Adrenal gland (tissue), 12 donors: Measurements from ENCODE around the gene C19orf38. TPM values are rescaled to one million over a fixed set of nuclear protein-coding genes. Genes with fewer than 3 reads are reported as not detected.

Experiments
- DNase-seq, 7 donors: peaks; one replicate each; pipeline ENCODE4 v3.0.0-alpha.2; 2019 to 2020
- H3K27ac ChIP-seq, 5 donors: fragments of 200-600 bp; sonication (generic) in 4 of 5; 1 replicate in 3 of 5; 2 replicates in 2 of 5; pipeline versions ENCODE4 v1.5.1 to v1.8.0; 2016 to 2020; ENCODE audit warnings: mild to moderate bottlenecking in 1 of 5
- H3K27me3 ChIP-seq: fragments of 200-600 bp; 2 replicates; pipeline ENCODE4 v1.8.0; 2021
- H3K36me3 ChIP-seq, 2 donors: fragments of 200-600 bp; replicated peaks in 1 of 2; 1 replicate in 1 of 2; 2 replicates in 1 of 2; pipeline versions ENCODE4 v1.5.1 to v1.8.0; 2018 to 2022
- H3K4me1 ChIP-seq, 2 donors: fragments of 200-600 bp; replicated peaks in 1 of 2; 1 replicate in 1 of 2; 2 replicates in 1 of 2; pipeline versions ENCODE4 v1.5.1 to v1.8.0; 2018 to 2021
- H3K4me3 ChIP-seq, 4 donors: fragments of 200-600 bp; sonication (generic) in 3 of 4; one replicate each; pipeline ENCODE4 v1.5.1; 2016 to 2018
- H3K9me3 ChIP-seq, 3 donors: fragments of 200-600 bp; sonication (generic) in 1 of 3; replicated peaks in 1 of 3; 1 replicate in 2 of 3; 2 replicates in 1 of 3; pipeline versions ENCODE4 v1.5.1 to v1.8.0; 2016 to 2021
- POLR2A ChIP-seq, 2 donors: fragments of 450-650 bp; IDR thresholded peaks; one replicate each; pipeline ENCODE4 v1.6.1; 2017; ENCODE audit warnings: antibody characterized with exemption in 2 of 2, mild to moderate bottlenecking in 2 of 2, moderate library complexity in 1 of 2
- WGBS, 4 donors: extraction: QIAGEN DNeasy Blood & Tissue Kit in 2 of 4; methylation state at CpG; one replicate each; pipeline versions ENCODE4 v1.1.5 to v1.1.7; 2013 to 2017; 5-methylcytosine and 5-hydroxymethylcytosine counted together
- intact Hi-C, 2 donors: fragments of 100-400 bp; cut with DNase I; formaldehyde crosslinking; loops; one replicate each; pipeline versions ENCODE4 v1.14.1 to v1.15.0; 2022 to 2023
- polyA plus RNA-seq, 3 donors: library from polyadenylated mRNA; stranded (reverse); fragments of 200-250 nt in 2 of 3; fragments of 350-450 nt in 1 of 3; fragmentation: Illumina TruSeq in 1 of 3; extraction: RNeasy Lipid Tissue Mini Kit (QIAGEN cat#74804) in 1 of 3; gene quantifications; one replicate each; pipeline ENCODE4 v1.2.3, GENCODE V29; 2013 to 2014
- total RNA-seq, 9 donors: library from RNA; depleted of rRNA in 4 of 9; stranded (reverse); fragments of >200 nt in 4 of 9; fragments of 120-200 nt in 1 of 9; fragmentation: NEBNext Ultra II Directional in 1 of 9; extraction: Animal tissue kit (Norgen Biotek cat#: 25700) in 1 of 9; gene quantifications; one replicate each; pipeline versions ENCODE4 v1.1.0 to v1.2.4, GENCODE V29; 2013 to 2023
- TF ChIP-seq, protein P1 (sequence below), 6 experiments: fragments of 450-650 bp in 4 of 6; fragments of 200-600 bp in 2 of 6; sonication (generic) in 1 of 6; IDR thresholded peaks; 1 replicate in 5 of 6; 2 replicates in 1 of 6; pipeline versions ENCODE4 v1.5.1 to v1.8.0; 2016 to 2021; ENCODE audit warnings: antibody characterized with exemption in 6 of 6, mild to moderate bottlenecking in 2 of 6, moderate library complexity in 1 of 6
- donor health status: healthy with polysubstance abuse.
- donor health status: Bipolar disorder and iron deficiency.
- donor health status: DM: yes; HTN: yes; CAD: no.
- donor health status: DM: no; HTN: no; CAD: no.
- donor health status: DM: no; HTN: no; CAD: no.
- donor health status: DM: yes; HTN: yes; CAD: no.

Gene C19orf38
- total and polyA plus RNA-seq, 12 donors, result 0.30 to 5.6 (median 1.9) TPM

DNA sequence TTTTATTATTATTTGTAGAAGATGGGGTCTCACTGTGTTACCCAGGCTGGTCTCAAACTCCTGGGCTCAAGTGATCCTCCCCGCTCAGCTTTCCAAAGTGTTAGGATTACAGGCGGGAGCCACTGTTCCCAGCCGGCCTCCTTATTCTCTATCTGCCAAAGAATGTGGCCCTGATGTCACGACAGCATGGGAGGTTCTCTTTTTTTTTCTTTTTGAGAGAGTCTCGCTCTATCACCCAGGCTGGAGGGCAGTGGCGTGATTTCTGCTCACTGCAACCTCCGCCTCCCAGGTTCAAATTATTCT is 46.6 kb downstream of the C19orf38 start:
- intact Hi-C loops, result loop anchor here in 1 of 2 donors (5.0 kb wide), 1 partner anchor 107 kb away; no protein-coding TSS in a partner anchor
- no peak for TF ChIP-seq POLR2A (IDR thresholded peaks at IDR 0.05)
- TF ChIP-seq, protein P1, sequence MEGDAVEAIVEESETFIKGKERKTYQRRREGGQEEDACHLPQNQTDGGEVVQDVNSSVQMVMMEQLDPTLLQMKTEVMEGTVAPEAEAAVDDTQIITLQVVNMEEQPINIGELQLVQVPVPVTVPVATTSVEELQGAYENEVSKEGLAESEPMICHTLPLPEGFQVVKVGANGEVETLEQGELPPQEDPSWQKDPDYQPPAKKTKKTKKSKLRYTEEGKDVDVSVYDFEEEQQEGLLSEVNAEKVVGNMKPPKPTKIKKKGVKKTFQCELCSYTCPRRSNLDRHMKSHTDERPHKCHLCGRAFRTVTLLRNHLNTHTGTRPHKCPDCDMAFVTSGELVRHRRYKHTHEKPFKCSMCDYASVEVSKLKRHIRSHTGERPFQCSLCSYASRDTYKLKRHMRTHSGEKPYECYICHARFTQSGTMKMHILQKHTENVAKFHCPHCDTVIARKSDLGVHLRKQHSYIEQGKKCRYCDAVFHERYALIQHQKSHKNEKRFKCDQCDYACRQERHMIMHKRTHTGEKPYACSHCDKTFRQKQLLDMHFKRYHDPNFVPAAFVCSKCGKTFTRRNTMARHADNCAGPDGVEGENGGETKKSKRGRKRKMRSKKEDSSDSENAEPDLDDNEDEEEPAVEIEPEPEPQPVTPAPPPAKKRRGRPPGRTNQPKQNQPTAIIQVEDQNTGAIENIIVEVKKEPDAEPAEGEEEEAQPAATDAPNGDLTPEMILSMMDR (IDR thresholded peaks at IDR 0.05), result no peak
- no peaks in the 10 kb centered on the region for H3K27me3 ChIP-seq
- H3K4me1 ChIP-seq, result peaks cover 11 to 25% of the 10 kb centered on the region in 2 donors
- H3K27ac ChIP-seq, result no peak overlapping the region
- 89 to 92% (median 90%) methylated on average over 7 of the region's 7 CpGs for WGBS, 4 donors
- no peak overlapping the region for H3K4me3 ChIP-seq
- no peak for DNase-seq
- H3K9me3 ChIP-seq, result no peaks in the 10 kb centered on the region
- H3K36me3 ChIP-seq, result no peaks in the 10 kb centered on the region

DNA sequence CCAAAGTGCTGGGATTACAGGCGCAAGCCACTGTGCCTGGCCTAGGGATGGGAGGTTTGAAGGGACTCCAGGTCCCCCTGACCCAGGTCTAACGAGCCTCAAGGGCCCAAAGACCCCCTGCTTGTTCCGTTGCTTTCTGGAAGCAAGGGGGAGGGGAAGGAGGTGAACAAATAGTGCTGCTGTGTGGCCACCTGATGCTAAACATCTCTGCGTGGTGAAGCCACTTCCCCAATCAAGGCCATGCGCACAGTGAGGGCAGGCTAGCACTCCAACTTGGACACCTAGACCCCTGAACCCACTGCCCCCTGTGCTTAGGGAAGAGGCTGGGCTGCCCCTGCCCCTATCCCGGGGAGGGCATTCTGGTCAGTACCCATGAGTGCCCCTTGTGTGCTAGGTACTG is 47.1 kb downstream of the C19orf38 start:
- Histone ChIP-seq H3K36me3 (no peaks in the 10 kb centered on the region), H3K27me3 (no peaks in the 10 kb centered on the region), H3K4me3 (no peak overlapping the region), H3K27ac (no peak overlapping the region), H3K4me1 (peaks cover 11 to 25% of the 10 kb centered on the region in 2 donors), H3K9me3 (no peaks in the 10 kb centered on the region)
- intact Hi-C loops, result no loop called here
- no peak for DNase-seq
- TF ChIP-seq, protein P1 (IDR thresholded peaks at IDR 0.05), result no peak
- no peak for TF ChIP-seq POLR2A (IDR thresholded peaks at IDR 0.05)
- 80 to 100% (median 80%) methylated on average over 1 to 6 of the region's 6 CpGs; no CpG with 5 or more reads in 1 of the 4 donors for WGBS, 4 donors

DNA sequence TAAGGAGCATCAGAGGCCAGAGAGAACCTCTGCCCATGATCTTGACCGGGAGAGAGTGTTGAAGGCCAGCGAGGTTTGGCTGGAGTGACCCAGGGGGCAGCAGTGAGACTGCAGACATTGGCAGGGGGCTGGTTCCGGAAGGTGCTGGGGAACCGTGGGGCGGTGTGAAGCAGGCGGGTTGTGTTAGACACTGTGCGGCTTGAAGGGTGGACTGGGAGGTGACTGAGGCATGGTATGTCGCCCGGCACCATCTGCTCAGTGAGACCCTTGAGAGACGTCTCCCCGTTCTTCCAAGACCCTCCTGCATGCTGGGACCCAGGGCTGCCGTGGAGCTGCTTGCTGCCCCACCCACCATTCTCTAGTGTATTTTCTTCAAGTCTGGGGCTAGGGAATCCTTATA is 47.7 kb downstream of the C19orf38 start:
- Histone ChIP-seq H3K27me3 (no peaks in the 10 kb centered on the region), H3K9me3 (no peaks in the 10 kb centered on the region), H3K36me3 (no peaks in the 10 kb centered on the region), H3K4me1 (peaks cover 11 to 25% of the 10 kb centered on the region in 2 donors), H3K27ac (no peak overlapping the region), H3K4me3 (no peak overlapping the region)
- TF ChIP-seq, protein P1 (IDR thresholded peaks at IDR 0.05), result no peak
- TF ChIP-seq POLR2A (IDR thresholded peaks at IDR 0.05), result no peak
- no peak for DNase-seq
- intact Hi-C loops, result no loop called here
- 79 to 84% (median 81%) methylated on average over 6 to 12 of the region's 12 CpGs for WGBS, 4 donors

DNA sequence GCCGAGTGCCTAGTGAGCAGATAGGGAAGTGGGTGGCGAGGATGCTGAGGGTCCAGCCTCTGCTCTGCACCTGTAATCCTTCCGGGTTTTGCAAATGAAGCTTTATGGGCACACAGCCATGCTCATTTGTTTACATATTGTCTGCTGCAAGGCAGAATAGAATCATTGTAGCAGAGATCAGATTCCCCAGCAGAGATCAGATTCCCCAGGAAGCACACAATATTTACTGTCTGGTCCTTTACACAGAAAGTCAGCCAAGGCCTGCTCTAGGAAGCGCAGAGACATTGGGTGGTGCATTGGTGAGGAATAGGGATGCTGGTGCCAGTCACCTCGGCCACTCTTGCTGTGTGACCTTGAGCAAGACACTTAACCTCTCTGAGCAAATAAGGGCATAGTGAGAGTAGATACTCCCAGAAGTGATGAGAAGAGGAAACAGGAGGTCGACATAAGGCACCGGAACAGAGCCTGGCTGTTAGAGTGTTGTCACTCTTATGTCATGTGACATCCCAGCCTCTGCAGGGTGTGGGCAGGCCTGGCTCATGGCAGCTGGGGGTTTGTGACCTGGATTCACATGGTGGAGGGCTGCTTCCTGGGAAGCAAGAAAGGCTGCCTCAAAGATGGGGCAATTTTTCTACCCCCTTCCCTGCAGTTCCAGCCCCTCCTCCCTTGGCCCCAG is 48.8 kb downstream of the C19orf38 start:
- no peak overlapping the region for H3K4me3 ChIP-seq
- no peak overlapping the region for H3K27ac ChIP-seq
- whole genome bisulfite sequencing, 4 donors, result 33 to 46% (median 42%) methylated on average over 5 to 7 of the region's 7 CpGs
- H3K4me1 ChIP-seq, result peaks cover 11 to 24% of the 10 kb centered on the region in 2 donors
- no peaks in the 10 kb centered on the region for H3K9me3 ChIP-seq
- intact Hi-C loops, result no loop called here
- H3K27me3 ChIP-seq, result no peaks in the 10 kb centered on the region
- TF ChIP-seq, protein P1 (IDR thresholded peaks at IDR 0.05), result no peak
- DNase-seq, result no peak
- no peaks in the 10 kb centered on the region for H3K36me3 ChIP-seq
